Spleen (tissue), 7 donors: ENCODE results near the gene SIX5.

ENCODE experiments used
- POLR2A ChIP-seq, 3 donors: fragments of 450-650 bp; IDR thresholded peaks; one replicate each; pipeline ENCODE4 v1.5.1; 2017; ENCODE audit warnings: antibody characterized with exemption in 3 of 3, mild to moderate bottlenecking in 1 of 3
- POLR2AphosphoS5 ChIP-seq, 3 donors: sonication (generic); formaldehyde crosslinking; IDR thresholded peaks; one replicate each; pipeline ENCODE4 v1.5.1; 2017; ENCODE audit warnings: antibody characterized with exemption in 3 of 3
- TF ChIP-seq, protein P1 (sequence below), 11 experiments: fragments of 200-600 bp in 7 of 11; fragments of 450-650 bp in 4 of 11; sonication (generic) in 4 of 11; IDR thresholded peaks in 8 of 11; conservative IDR thresholded peaks in 3 of 11; 1 replicate in 7 of 11; 2 replicates in 4 of 11; pipeline versions ENCODE4 v1.4.0 to v1.8.0; 2016 to 2021; ENCODE audit warnings: antibody characterized with exemption in 11 of 11, inconsistent platforms in 4 of 11, mild to moderate bottlenecking in 1 of 11
- donor health status: DM: no; HTN: no; CAD: no; lungs with moderate emphysema.
- donor health status: DM: no; HTN: no; CAD: no.
- donor health status: DM: no; HTN: no; CAD: no.

DNA sequence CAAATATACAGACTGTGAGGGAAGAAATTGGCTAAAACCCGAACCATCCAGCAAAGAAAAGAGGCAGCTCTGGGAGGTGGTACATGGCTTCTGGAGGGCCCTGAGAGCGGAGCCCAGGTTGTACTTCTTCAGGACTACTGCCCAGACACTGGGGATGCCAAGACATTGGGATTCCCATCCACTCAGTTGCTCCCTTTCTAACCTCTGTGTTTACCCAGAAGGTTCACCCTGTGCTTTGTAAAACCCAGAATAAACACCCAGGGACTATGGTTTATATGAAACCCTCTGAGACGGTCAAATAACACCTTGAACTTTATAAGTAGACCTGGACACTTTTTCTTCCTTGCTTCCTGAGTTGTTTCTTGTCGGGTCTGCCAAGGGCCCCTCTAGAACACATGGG lies 26.1 kb downstream of the SIX5 start:
- TF ChIP-seq, protein P1, sequence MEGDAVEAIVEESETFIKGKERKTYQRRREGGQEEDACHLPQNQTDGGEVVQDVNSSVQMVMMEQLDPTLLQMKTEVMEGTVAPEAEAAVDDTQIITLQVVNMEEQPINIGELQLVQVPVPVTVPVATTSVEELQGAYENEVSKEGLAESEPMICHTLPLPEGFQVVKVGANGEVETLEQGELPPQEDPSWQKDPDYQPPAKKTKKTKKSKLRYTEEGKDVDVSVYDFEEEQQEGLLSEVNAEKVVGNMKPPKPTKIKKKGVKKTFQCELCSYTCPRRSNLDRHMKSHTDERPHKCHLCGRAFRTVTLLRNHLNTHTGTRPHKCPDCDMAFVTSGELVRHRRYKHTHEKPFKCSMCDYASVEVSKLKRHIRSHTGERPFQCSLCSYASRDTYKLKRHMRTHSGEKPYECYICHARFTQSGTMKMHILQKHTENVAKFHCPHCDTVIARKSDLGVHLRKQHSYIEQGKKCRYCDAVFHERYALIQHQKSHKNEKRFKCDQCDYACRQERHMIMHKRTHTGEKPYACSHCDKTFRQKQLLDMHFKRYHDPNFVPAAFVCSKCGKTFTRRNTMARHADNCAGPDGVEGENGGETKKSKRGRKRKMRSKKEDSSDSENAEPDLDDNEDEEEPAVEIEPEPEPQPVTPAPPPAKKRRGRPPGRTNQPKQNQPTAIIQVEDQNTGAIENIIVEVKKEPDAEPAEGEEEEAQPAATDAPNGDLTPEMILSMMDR (IDR thresholded peaks at IDR 0.05 in 8 of 11, conservative IDR thresholded peaks at IDR 0.05 in 3 of 11), result no peak
- TF ChIP-seq POLR2AphosphoS5 (IDR thresholded peaks at IDR 0.05) (no peak), POLR2A (IDR thresholded peaks at IDR 0.05) (no peak)
